Skin epidermis (tissue), 12 donors: ENCODE data around the gene PKNOX1.
"Not testable (repeated sequence)": the region's sequence is repeated elsewhere in the genome, so short reads cannot be mapped to it uniquely, and the experiment has no call there.

ENCODE experiments used
- H3K27ac ChIP-seq, 21 experiments: fragments of 200-600 bp; sonication (generic) in 11 of 21; one replicate each; pipeline ENCODE4 v1.5.0; 2020; ENCODE audit warnings: mild to moderate bottlenecking in 3 of 21, inconsistent platforms in 2 of 21, moderate library complexity in 2 of 21
- H3K4me3 ChIP-seq, 7 experiments: fragments of 200-600 bp; sonication (generic) in 2 of 7; one replicate each; pipeline ENCODE4 v1.5.0; 2020; ENCODE audit warnings: inconsistent platforms in 2 of 7, mild to moderate bottlenecking in 2 of 7, moderate library complexity in 1 of 7

PKNOX1 gene

DNA sequence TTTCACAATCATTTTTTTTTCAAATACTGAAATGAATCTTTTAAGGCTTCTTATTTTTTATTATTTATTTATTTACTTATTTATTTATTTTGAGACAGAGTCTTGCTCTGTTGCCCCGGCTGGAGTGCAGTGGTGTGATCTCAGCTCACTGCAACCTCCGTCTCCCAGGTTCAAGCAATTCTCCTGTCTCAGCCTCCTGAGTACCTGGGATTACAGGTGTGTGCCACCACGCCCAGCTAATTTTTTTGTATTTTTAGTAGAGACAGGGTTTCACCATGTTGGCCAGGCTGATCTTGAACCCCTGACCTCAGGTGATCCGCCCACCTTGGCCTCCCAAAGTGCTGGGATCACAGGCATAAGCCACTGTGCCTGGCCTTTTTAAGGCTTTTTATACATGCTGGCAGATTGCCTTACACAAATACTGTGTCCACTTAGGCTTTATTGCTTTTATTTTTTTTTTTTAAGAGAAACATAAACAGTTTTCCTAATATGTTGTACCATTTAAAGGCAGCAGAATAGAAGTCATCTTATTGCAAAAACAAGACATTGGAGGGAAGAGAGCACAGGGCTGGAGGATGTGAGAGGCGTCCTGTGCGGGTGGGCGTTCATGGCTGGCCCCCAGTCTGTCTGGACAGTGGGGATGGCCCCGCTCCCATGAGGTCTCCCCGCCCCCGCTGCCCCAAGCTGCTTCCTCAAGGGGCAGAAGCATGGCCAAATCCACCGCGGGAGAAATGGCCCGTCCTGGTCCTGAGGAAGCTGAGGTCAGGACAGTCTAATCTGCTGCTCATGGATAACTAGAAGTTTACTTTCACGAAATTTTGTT, 31.9 kb downstream of the PKNOX1 start:
- H3K27ac ChIP-seq = not testable (repeated sequence)

DNA sequence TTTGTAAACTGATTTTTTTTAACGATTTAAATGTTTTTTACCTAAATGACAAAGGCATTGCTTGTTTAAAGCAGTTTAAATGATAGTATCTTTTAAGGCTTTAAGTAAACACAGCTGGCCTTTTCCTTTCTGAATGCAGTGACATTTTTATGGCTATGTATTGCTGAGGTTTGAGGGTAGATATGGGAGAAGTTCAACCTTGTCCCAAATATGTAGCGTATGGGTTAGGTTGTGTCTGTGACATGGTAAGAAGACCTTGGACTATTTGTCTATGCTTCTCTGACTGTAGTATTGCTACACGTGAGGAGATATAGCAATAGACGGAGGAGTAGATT, 32.5 kb downstream of the PKNOX1 start:
- Histone ChIP-seq H3K4me3 (no peak overlapping the region), H3K27ac (no peak overlapping the region)

More for the DNA sequence above, 31.9 kb downstream of the PKNOX1 start:
- not testable (repeated sequence) for H3K4me3 ChIP-seq

DNA sequence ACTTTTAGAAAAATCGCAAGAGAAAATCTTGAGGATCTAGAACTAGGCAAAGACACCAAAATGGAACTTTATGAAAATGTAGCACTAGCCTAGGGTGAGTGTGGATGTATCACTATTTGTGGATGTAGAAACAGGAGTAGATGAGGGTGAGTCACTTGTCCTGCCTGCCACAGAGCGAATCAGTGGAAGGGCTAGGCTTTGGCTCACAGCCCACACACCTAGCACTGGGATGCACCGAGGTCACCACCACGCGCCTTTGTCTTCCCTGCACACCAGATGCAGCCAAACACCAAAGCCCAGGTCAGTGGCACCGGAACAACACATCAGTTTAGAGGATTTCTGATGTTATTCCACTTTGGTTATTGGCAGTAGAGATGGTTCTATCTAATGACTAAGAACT, 38.2 kb downstream of the PKNOX1 start:
- no peak overlapping the region for H3K27ac ChIP-seq
- H3K4me3 ChIP-seq = no peak overlapping the region

DNA sequence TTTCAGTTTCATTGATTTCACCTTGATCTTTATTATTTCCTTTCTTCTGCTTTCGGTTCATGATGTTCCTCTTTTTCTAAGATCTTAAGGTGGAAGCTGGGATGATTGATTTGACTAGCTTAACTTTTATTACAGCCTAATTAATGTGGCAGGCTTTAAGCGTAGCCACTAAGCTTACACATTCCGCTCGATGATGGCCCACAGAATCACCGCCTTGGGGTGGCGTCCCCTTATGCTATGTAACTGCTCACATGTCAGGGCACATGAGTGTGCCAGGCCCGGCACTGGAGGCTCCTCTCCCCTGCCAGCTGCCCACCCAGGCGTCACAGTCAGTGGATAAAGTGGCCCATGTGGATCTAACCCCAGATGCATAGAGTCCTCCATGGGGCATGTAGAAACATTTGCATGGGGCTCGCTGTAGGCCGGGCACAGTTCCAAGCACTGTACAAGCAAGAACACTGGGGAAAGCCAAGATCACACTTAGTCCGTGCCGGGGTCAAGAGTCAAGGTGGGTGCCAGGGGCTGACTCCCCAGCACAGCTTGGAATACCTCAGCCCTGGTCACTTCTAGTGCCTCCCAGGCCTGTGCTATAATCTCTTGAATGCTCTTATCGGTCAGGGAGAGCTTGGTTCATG, 41.7 kb downstream of the PKNOX1 start:
- Histone ChIP-seq H3K27ac (no peak overlapping the region), H3K4me3 (no peak overlapping the region)

DNA sequence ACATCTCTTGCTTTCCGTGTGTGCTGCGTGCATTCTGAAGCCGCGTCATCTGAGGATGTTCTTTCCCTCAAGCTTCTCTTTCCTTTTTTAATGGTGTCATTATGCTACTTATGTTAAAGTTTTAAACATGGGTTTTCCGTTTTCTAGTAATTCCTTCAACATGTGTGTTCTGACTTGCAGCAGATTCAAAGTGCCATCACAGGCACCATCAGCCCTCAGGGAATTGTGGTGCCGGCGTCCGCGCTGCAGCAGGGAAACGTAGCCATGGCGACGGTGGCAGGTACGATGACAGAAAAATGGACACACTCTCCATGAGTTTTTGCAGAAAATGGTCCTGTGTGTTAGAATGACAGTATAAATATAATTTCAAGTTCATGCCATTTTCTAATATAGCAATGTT, 42.4 kb downstream of the PKNOX1 start:
- no peak overlapping the region for H3K27ac ChIP-seq
- no peak overlapping the region for H3K4me3 ChIP-seq

DNA sequence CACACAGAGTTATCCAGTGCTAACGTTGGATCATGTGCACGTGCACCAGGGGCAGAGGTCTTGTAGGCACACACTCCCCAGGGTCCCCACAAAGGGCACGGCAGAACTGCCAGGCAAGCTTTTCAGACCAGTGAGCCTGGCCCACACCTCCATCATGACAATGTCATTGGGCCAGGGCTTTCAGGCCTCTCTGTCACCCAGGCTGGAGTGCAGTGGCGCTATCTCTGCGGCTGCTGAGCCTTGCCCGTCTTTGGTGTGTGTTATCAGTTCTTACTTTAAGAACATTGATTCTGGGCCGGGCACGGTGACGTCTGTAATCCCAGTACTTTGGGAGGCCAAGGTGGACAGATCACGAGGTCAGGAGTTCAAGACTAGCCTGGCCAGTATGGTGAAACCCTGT, 44.2 kb downstream of the PKNOX1 start:
- Histone ChIP-seq H3K4me3 (no peak overlapping the region), H3K27ac (no peak overlapping the region)

DNA sequence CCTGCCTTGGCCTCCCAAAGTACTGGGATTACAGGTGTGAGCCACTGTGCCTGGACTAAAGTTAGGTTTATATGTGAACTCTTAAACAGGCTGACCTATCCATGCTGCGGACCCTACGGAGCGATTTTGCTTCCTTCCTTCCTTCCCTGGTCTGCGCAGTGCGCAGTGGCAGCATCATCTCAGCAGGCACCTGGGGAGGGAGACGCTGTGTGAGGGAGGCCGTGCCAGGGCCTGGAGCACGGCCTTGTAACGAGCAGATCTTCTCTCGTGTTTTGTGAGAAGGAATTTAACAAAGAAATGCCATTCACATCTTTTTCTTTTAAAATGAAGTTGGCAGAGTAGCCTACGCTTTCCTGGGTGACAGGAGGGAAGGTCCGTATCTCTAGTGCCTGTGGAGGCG, 45.8 kb downstream of the PKNOX1 start:
- H3K4me3 ChIP-seq = no peak overlapping the region
- H3K27ac ChIP-seq = no peak overlapping the region

DNA sequence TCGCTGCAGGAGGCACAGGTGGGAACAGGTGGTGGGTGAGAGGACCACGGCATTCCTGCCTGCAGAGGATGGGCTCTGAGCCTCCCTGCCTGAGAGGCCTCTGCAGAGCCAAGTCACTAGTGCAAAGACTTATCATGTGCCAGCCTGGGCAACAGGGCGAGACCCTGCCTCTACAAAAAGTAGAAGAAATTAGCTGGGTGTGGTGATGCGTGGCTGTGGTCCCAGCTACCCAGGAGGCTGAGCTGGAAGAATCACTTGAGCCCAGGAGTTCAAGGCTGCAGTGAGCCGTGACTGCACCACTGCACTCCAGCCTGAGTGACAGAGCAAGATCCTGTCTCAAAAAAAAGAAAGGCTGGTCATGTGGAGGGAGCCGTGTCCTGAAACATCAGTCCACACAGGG, 46.4 kb downstream of the PKNOX1 start:
- Histone ChIP-seq H3K4me3 (no peak overlapping the region), H3K27ac (no peak overlapping the region)

DNA sequence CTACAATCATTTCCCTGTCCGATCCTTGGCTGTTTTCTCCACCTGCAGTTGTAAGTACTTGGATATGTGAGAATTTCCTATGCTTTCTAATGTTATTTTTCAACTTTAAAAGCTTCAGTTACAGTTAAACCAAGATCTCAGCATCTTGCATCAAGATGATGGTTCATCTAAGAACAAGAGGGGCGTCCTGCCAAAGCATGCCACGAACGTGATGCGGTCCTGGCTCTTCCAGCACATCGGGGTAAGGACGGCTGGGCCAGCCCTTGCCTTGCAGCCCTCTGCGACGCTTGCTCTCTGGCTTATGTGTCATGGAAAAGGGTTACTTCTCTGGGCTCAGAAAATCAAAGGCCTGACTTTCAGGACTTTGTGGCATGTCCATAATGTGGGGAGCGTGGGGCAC, 46.8 kb downstream of the PKNOX1 start:
- no peak overlapping the region for H3K4me3 ChIP-seq
- no peak overlapping the region for H3K27ac ChIP-seq

DNA sequence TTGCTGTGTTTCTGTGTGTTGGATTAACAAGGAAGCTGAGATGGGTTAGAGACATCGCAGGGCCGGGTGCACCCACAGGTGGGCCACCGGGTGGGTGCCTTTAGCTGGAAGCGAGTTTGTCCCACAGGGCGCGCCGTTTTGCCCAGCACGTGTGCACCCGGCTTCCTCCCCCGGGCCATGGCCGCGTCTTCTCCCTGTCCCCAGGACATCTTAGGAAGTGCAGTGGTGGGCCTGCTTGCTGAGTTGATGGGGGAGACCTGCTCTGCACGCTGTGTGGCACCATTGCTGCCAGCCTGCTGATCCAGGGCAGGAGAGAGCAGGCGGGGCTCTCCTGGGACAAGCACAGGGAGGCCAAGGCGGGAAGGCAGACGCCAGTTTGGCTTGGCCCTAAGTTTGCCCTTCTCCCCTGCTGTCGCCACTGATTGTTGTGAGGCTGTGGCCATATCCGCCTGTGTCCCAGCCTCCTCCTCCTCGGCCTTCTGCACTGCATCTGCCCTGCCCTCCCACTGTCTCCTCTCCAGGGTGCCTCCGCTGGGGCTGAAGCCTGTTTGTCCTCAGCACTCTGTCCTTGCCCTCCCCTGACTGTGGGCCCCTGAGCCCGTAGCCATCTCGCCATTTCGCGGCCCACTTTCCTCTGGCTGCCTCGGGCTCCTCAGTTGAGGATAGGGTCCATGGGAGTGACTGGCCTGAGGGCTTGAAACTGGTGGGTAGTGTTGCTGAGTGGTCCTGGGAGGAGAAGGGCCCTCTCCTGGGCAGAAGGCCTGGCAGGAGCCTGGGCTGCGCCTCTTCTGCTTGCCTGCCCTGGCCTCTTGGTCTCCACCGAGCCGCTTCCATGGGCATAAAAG, 47.6 kb downstream of the PKNOX1 start:
- Histone ChIP-seq H3K4me3 (no peak overlapping the region), H3K27ac (no peak overlapping the region)

DNA sequence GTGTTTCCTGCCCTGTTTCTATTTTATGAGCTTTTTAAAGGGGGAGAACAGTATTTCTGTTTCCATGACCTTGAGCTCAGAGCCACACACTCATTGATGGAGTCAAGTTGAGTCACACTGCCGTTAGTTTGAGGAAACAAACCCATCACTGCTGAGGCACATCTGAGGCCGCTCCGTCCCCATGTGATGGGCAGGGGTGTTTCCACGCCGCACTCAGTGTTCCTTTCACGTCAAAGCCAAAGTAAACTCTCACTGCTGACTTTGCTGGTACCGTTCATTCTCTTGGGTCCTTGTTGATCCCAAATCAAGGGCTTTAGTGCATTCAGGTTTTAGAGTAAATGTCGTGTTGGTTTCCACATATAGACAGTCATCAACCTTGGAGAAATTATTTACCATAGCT, 48.8 kb downstream of the PKNOX1 start:
- Histone ChIP-seq H3K27ac (no peak overlapping the region), H3K4me3 (no peak overlapping the region)

DNA sequence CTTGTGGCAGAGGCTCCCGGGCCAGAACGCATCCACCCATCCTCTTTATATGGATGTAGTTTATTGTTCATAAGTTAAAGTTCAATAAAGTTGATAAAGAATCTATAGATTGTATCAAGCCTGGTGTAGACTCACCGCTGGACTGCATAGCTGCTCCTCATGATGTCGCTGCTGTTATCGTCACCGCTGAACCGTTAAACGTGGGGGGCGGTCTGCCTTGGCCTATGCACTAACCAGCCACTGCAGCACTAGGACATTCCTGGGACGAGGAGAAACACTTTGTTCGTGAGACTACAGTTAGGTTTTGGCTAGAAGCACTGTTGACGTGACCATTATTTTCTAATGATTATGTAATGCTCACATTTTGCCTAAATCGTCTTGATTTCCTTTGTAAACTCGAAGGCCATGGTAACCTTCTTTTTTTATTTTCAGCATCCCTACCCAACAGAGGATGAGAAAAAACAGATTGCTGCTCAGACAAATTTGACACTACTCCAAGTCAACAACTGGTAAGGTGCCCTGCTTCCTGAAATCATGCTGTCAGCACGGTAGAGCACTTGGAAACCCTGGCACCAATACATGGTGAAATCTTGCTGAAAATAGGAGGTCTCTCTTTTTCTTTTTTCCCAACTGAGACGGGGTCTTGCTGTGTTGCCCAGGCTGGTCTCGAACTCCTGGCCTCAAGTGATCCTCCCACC, 50.2 kb downstream of the PKNOX1 start:
- H3K27ac ChIP-seq = no peak overlapping the region
- H3K4me3 ChIP-seq = no peak overlapping the region

DNA sequence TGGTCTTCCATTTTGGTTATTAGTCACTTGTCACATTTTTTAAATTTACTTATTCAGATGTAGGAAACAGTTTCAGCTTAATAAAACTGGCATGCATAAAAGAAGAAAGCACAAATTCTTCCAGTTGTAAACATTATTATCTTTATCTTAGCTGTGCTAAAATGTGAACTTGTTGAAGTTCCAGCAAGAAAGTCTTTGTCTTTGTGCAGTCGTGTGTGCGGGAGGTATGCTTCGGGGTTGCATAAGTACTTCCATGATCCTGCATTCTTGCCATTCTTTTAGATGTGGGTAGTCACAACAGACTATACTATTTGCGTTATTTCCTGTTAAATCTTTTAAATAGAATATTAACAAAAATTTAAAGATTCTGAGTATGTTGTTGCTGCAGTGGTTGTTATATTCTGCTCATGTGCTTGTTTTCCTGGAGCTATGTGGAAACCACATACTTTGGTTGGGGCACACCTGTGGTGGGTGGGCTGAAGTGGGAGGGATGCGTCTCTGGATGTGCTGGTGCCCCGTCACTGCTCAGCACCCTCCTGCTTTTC, 51.3 kb downstream of the PKNOX1 start:
- Histone ChIP-seq H3K27ac (no peak overlapping the region), H3K4me3 (no peak overlapping the region)

DNA sequence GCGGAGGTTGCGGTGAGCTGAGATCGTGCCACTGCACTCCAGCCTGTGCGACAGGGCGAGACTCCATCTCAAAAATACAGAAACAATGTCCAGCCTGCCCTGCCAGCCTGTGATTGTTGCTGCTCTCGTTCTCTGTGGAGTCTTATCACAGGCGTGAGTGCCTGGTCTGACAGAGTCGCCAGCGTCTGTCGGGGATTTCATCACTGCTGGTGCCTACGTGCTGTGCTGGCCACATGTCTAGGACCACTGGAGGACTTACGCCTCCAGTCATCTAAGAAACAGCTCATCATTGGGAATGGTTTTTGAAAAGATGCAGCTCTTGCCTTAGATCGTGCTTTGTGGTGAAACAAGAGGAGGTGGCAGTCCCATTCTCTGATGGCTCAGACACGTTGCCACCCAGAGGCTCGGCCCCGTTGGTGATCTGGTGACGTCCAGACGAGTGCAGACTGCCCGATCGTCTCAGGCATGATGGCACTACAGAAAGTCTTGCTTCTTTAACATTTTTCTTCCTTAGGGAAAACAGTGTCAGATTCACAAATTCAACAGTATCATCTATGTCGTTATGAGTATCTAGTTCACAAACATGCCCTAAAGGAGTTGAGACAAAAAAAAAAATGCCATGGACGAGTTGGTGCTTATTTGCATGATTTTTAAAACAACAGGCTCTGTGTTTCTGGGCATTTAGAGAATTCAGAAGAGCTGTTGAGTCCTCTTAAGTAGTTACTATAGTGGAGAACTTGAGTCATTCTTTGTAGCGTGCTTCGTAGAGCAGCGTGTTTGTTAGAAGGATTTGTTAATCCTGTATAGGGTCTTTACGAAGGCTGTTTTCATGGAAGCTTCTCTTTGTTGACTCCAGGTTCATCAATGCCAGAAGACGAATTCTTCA, 53.7 kb downstream of the PKNOX1 start:
- Histone ChIP-seq H3K27ac (peak overlapping the region in 1 of 21 experiments; percentile 61), H3K4me3 (no peak overlapping the region)

DNA sequence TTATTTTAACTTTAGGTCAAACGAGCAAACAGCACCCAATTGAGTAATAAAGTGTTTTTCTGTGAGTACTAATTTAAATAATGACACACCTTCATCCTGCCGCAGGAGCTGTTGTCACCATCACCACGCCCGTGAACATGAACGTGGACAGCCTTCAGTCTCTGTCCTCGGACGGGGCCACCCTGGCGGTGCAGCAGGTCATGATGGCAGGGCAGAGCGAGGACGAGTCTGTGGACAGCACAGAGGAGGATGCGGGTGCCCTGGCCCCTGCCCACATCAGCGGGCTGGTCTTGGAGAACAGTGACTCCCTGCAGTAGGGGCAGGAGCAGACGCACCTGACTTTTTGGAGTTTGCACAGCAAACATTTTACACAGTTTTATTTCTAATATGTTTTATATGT, 55.4 kb downstream of the PKNOX1 start:
- Histone ChIP-seq H3K4me3 (no peak overlapping the region), H3K27ac (no peak overlapping the region)

DNA sequence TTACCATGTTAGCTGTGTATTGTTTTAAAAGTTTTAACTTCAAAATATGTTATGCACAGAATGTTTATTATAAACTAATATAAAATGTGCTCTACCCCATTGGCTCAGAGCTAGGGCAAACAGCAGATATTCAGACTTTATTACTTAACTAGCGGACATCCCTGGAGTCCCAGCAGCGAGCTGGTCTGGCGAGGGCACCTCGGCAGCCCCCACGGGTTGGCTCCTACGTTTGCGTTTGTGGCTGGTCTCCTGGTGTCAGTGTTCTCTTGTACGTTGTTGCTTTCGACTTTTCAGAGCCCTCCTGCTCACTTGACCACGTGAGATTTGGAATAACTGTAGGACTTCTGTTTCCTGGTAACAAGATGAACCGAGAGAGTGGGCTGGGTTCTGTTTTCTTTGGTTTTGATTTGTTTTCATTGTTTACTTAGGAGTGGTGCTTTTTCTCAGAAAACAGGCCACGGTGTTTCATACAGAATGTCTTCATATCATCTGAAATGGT, 56.8 kb downstream of the PKNOX1 start:
- H3K4me3 ChIP-seq = no peak overlapping the region
- no peak overlapping the region for H3K27ac ChIP-seq

DNA sequence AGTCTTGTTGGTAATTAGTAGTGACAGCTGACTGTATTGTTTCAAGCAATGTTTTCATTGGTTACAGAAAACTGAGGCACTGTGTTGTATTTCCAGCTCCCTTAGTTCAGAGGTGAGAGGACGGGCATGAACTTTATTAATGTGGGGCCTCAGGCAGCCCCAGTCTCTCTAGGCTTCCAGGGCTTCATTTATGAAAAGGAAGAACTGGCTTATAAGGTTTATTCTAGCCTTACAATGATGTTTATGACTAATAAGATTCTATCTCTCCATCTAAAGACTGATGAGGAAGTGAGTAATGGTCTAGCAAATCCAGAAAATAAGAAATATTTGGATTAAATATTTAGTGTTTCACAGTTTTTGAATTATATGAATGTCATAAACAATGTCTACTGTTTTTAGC, 59.7 kb downstream of the PKNOX1 start:
- no peak overlapping the region for H3K4me3 ChIP-seq
- no peak overlapping the region for H3K27ac ChIP-seq

DNA sequence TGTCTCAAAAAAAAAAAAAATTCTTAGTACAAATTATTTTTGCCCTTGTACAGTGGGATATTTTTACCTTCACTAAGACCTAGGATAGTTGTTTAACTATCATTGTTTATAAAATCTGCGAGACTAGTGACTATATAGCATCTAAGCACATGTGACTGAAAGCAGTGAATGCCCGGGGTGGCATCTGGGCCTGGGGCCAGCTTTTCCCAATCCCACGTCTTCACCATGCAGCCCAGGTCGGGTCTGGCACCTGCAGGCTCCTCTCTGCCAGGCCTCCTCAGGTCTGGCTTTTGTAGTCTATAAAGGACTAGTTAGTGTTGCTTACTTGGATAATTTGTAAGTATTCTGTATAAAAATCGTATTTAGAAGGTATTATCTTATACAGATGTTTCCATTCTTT, 60.5 kb downstream of the PKNOX1 start:
- Histone ChIP-seq H3K27ac (no peak overlapping the region), H3K4me3 (no peak overlapping the region)

DNA sequence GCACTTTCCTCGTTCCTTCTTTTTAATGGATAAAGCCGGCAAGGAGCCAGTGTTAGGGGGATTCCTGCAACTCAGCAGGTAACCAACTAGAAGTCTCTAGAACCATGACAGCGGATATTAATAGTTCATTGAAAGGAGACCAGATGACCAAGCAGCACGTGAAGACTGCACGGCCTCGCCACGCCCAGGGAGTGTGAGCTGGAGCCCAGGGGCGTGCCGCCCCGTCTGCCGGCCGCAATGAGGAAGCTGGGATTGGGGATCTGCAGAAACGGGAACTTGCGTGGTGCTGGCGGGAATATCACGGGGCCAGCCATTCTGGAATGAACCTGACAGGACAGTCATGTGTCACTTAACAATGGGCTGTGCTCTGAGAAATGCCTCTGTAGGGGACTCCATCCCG, 62.5 kb downstream of the PKNOX1 start:
- H3K4me3 ChIP-seq, H3K27ac ChIP-seq: not testable (repeated sequence)
